Measurements from ENCODE around the gene OGFOD2. TPM values are rescaled to one million over a fixed set of nuclear protein-coding genes. Genes with fewer than 3 reads are reported as not detected.

Gene OGFOD2
- total and polyA plus RNA-seq, 9 of the 15 experiments (the other 6 are each of a cell fraction or from before 2014, with no cell fraction given) = 1.4 to 111 (median 18.5) TPM

GRCh38 chr12:122980183-122981035 lies 5.4 kb downstream of the OGFOD2 start, which contains the start of gene ARL6IP4 (continued):
- TF ChIP-seq POU5F1 (IDR thresholded peaks at IDR 0.05; ENCODE audit: borderline replicate concordance, low read depth, low read length, partially characterized antibody) (no peak), NFRKB (IDR thresholded peaks at IDR 0.05; ENCODE audit: low read depth) (no peak), ZNF165 (CRISPR knock-in tag; IDR thresholded peaks at IDR 0.05; ENCODE audit: borderline replicate concordance) (no peak), ZNF507 (tag; conservative IDR thresholded peaks at IDR 0.05) (no peak), YY1 (IDR thresholded peaks at IDR 0.05; ENCODE audit: borderline replicate concordance in 1 of 3, control insufficient read depth in 1 of 3, extremely low read depth in 1 of 3, insufficient read depth in 3 of 3, insufficient read length in 1 of 3, insufficient replicate concordance in 2 of 3, low read depth in 1 of 3, low read length in 2 of 3) (peak in 2 of 3 experiments; percentile 43 to 64), DDX20 (tag; IDR thresholded peaks at IDR 0.05; ENCODE audit: low read depth) (no peak), ZNF75A (CRISPR knock-in tag; IDR thresholded peaks at IDR 0.05) (0 out of 2 replicates have a peak, but pooled peaks have one; percentile 37), SETDB1 (IDR thresholded peaks at IDR 0.05; ENCODE audit: low read length) (no peak), ZNF253 (CRISPR knock-in tag; conservative IDR thresholded peaks at IDR 0.05) (no peak), ZNF445 (CRISPR knock-in tag; IDR thresholded peaks at IDR 0.05; ENCODE audit: low read depth) (no peak), HDAC8 (tag; IDR thresholded peaks at IDR 0.05) (no peak), ZNF212 (CRISPR knock-in tag; IDR thresholded peaks at IDR 0.05) (peak; percentile 14; the same call in 1 of the 2 replicates), RFX7 (CRISPR knock-in tag; IDR thresholded peaks at IDR 0.05) (no peak), MAFF (IDR thresholded peaks at IDR 0.05; ENCODE audit: low read length) (no peak), KLF6 (CRISPR knock-in tag; IDR thresholded peaks at IDR 0.05; ENCODE audit: borderline replicate concordance) (no peak), TSC22D4 (tag; IDR thresholded peaks at IDR 0.05) (no peak)
- TF ChIP-seq, protein P1, sequence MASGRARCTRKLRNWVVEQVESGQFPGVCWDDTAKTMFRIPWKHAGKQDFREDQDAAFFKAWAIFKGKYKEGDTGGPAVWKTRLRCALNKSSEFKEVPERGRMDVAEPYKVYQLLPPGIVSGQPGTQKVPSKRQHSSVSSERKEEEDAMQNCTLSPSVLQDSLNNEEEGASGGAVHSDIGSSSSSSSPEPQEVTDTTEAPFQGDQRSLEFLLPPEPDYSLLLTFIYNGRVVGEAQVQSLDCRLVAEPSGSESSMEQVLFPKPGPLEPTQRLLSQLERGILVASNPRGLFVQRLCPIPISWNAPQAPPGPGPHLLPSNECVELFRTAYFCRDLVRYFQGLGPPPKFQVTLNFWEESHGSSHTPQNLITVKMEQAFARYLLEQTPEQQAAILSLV (tag; IDR thresholded peaks at IDR 0.05) = no peak
- TF ChIP-seq, protein P2, sequence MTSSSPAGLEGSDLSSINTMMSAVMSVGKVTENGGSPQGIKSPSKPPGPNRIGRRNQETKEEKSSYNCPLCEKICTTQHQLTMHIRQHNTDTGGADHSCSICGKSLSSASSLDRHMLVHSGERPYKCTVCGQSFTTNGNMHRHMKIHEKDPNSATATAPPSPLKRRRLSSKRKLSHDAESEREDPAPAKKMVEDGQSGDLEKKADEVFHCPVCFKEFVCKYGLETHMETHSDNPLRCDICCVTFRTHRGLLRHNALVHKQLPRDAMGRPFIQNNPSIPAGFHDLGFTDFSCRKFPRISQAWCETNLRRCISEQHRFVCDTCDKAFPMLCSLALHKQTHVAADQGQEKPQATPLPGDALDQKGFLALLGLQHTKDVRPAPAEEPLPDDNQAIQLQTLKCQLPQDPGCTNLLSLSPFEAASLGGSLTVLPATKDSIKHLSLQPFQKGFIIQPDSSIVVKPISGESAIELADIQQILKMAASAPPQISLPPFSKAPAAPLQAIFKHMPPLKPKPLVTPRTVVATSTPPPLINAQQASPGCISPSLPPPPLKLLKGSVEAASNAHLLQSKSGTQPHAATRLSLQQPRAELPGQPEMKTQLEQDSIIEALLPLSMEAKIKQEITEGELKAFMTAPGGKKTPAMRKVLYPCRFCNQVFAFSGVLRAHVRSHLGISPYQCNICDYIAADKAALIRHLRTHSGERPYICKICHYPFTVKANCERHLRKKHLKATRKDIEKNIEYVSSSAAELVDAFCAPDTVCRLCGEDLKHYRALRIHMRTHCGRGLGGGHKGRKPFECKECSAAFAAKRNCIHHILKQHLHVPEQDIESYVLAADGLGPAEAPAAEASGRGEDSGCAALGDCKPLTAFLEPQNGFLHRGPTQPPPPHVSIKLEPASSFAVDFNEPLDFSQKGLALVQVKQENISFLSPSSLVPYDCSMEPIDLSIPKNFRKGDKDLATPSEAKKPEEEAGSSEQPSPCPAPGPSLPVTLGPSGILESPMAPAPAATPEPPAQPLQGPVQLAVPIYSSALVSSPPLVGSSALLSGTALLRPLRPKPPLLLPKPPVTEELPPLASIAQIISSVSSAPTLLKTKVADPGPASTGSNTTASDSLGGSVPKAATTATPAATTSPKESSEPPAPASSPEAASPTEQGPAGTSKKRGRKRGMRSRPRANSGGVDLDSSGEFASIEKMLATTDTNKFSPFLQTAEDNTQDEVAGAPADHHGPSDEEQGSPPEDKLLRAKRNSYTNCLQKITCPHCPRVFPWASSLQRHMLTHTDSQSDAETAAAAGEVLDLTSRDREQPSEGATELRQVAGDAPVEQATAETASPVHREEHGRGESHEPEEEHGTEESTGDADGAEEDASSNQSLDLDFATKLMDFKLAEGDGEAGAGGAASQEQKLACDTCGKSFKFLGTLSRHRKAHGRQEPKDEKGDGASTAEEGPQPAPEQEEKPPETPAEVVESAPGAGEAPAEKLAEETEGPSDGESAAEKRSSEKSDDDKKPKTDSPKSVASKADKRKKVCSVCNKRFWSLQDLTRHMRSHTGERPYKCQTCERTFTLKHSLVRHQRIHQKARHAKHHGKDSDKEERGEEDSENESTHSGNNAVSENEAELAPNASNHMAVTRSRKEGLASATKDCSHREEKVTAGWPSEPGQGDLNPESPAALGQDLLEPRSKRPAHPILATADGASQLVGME (CRISPR knock-in tag; IDR thresholded peaks at IDR 0.05) = no peak
- TF ChIP-seq, protein P3, sequence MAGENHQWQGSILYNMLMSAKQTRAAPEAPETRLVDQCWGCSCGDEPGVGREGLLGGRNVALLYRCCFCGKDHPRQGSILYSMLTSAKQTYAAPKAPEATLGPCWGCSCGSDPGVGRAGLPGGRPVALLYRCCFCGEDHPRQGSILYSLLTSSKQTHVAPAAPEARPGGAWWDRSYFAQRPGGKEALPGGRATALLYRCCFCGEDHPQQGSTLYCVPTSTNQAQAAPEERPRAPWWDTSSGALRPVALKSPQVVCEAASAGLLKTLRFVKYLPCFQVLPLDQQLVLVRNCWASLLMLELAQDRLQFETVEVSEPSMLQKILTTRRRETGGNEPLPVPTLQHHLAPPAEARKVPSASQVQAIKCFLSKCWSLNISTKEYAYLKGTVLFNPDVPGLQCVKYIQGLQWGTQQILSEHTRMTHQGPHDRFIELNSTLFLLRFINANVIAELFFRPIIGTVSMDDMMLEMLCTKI (IDR thresholded peaks at IDR 0.05; ENCODE audit: partially characterized antibody) = no peak

All from K562 (cell line).